ENCODE results near the gene TMEM63B. TPM values are rescaled to one million over a fixed set of nuclear protein-coding genes. Genes with fewer than 3 reads are reported as not detected.

The TMEM63B gene
- total and polyA plus RNA-seq, 2 of the 8 experiments (the other 6 are each of a cell fraction or from before 2014, with no cell fraction given) = 61.1 to 96.8 TPM

DNA sequence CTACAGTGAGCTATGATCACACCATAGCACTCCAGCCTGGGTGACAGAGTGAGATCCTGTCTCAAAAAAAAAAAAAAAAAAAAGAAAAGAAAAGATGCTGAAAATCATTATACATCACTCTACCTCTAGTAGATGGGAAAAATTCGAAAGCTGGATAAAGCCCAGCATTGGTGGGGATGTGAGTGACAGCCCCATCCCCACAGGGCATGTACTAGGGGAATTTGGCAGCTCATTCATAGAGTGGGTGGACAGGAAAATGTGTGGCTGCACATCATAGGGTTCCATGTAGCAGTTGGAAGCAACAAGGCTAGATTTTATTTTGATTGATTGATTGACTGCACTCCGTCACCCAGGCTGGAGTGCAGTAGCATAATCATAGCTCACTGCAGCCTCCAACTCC, 42.1 kb upstream of the TMEM63B start (continued):
- TF ChIP-seq, protein P1, sequence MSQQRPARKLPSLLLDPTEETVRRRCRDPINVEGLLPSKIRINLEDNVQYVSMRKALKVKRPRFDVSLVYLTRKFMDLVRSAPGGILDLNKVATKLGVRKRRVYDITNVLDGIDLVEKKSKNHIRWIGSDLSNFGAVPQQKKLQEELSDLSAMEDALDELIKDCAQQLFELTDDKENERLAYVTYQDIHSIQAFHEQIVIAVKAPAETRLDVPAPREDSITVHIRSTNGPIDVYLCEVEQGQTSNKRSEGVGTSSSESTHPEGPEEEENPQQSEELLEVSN (IDR thresholded peaks at IDR 0.05) = no peak

Data from H1 (cell line).